Vagina (tissue), 2 donors: ENCODE data around the gene COTL1.

Experiments
- POLR2A ChIP-seq, 2 donors: fragments of 450-650 bp; IDR thresholded peaks; one replicate each; pipeline ENCODE4 v1.6.1; 2017; ENCODE audit warnings: antibody characterized with exemption in 2 of 2, mild to moderate bottlenecking in 2 of 2, moderate library complexity in 2 of 2
- TF ChIP-seq, protein P1 (sequence below), 3 experiments: fragments of 450-650 bp in 2 of 3; fragments of 200-600 bp in 1 of 3; sonication (generic) in 1 of 3; IDR thresholded peaks; one replicate each; pipeline ENCODE4 v1.5.1; 2017 to 2019; ENCODE audit warnings: antibody characterized with exemption in 3 of 3, mild to moderate bottlenecking in 2 of 3, moderate library complexity in 2 of 3

- TF ChIP-seq, protein P1, sequence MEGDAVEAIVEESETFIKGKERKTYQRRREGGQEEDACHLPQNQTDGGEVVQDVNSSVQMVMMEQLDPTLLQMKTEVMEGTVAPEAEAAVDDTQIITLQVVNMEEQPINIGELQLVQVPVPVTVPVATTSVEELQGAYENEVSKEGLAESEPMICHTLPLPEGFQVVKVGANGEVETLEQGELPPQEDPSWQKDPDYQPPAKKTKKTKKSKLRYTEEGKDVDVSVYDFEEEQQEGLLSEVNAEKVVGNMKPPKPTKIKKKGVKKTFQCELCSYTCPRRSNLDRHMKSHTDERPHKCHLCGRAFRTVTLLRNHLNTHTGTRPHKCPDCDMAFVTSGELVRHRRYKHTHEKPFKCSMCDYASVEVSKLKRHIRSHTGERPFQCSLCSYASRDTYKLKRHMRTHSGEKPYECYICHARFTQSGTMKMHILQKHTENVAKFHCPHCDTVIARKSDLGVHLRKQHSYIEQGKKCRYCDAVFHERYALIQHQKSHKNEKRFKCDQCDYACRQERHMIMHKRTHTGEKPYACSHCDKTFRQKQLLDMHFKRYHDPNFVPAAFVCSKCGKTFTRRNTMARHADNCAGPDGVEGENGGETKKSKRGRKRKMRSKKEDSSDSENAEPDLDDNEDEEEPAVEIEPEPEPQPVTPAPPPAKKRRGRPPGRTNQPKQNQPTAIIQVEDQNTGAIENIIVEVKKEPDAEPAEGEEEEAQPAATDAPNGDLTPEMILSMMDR (IDR thresholded peaks at IDR 0.05) = no peak
- TF ChIP-seq POLR2A (IDR thresholded peaks at IDR 0.05) = no peak
Measured at GRCh38 chr16:84554627-84555328, 63.1 kb downstream of the COTL1 start.
